Measurements from ENCODE around the gene PRKCB.

PRKCB gene

GRCh38 chr16:23959752-23960072 lies 123.9 kb downstream of the PRKCB start:
- in situ Hi-C loops (cut with HindIII; ENCODE audit: low sequenced_read_pairs) = no loop called here

GRCh38 chr16:23960081-23960885 lies 124.5 kb downstream of the PRKCB start:
- in situ Hi-C loops (cut with HindIII; ENCODE audit: low sequenced_read_pairs) = no loop called here

DNA sequence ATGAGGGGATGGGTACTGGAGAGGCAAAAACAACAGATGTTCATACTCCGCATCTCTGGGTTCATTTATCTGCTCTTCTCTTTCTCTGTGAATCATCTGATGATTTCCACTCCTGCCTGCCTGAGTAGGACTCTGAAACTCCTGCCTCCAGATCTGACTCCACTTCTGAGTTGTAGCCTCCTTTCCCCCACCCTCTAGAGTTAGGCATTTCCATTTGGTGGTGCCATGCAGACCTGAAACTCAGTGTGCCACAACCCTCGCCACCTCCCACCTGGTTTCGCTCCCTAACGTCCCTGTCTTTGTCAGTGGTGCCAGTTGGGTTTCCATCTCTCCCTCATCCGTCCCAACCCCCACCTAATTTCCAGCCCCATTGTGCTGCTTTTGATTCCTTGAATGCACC lies 126.2 kb downstream of the PRKCB start:
- in situ Hi-C loops (cut with HindIII; ENCODE audit: low sequenced_read_pairs) = no loop called here

- in situ Hi-C loops (cut with HindIII; ENCODE audit: low sequenced_read_pairs) = no loop called here
These were observed 128.4 kb downstream of the PRKCB start for GRCh38 chr16:23964136-23964535.

DNA sequence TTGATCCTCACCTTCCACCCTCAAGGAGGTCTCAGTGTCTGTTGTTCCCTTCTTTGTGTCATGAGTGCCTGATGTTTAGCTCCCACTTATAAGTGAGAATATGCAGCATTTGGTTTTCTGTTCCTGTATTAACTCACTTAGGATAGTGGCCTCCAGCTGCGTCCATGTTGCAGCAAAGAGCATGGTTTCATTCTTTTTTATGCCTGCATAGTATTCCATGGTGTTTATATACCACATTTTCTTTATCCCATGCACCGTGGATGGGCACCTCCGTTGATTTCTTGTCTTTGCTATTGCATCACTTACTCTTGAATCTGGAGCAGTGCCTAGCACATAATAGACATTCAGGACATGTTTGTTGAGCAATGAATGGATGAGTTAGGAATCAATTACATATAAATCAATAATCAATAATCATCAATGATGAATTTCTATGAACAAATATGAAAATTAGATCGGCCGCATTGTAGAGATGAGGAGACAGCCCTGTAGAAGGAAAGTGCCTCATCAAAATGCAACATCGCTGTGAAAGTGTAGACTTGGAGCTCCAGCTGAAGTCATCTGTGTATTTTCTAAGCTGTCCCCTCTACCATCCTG lies 129.5 kb downstream of the PRKCB start:
- in situ Hi-C loops (cut with HindIII; ENCODE audit: low sequenced_read_pairs) = no loop called here

DNA sequence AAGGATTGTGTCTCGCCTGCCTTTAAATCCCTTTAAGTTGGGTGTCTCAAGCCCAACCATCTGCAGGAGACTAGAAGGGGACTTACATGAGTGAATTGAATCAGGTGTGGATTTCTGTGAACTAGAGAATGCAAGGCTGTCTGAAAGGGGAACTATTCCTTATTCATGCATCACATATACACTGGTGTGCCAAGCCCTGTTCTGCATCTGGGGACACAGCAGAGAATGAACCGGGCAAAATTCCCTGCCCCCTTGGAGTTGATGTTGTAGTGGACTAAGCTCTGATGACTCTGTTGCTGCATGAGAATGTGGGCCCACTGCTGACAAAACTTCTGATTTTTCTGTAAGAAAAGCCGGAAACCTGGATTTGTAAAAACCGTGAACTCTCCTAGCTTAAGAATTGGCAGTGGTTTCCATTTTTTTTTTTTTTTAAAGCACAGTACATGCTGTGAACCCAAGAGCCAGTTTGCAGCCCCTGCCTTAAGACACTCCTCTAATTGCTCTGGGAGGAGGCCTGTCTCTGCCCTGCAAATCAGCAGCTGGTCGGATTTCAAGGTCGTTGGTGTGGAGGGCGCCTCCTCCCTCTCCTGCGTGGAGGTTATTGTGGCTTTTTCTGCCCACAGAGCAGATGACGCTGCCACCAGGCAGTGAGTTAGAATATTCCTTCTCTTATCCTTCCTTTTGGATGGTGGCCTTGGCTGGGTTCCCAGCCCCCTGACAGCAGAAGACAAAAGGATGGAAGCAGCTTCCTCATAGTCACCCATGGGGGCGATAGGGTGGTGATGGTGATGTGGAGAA lies 131.0 kb downstream of the PRKCB start:
- in situ Hi-C loops (cut with HindIII; ENCODE audit: low sequenced_read_pairs) = no loop called here

GRCh38 chr16:23967775-23968174 lies 132.0 kb downstream of the PRKCB start:
- in situ Hi-C loops (cut with HindIII; ENCODE audit: low sequenced_read_pairs) = no loop called here

GRCh38 chr16:23968176-23968575 lies 132.4 kb downstream of the PRKCB start:
- in situ Hi-C loops (cut with HindIII; ENCODE audit: low sequenced_read_pairs) = no loop called here

GRCh38 chr16:23969468-23970297 lies 133.9 kb downstream of the PRKCB start:
- in situ Hi-C loops (cut with HindIII; ENCODE audit: low sequenced_read_pairs) = no loop called here

DNA sequence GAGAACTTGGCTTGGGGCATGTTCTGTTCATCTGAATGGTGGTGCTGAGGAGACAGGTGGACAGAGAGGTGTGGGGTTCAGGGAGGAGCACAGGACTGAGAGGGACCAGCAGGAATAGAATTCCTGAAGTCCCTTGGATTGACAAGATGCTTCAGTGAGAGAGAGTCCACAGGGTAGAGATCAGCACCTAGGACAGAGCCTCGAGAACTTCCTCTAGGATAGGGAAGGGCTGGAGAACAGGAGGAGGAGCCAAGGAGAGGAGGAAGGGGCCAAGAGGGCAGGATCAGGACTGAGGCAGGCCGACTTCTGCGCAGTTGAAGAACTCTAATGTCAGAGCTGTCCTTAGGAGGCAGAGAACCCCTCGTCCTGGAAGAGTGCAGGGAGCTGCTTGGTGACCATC lies 138.4 kb downstream of the PRKCB start:
- in situ Hi-C loops (cut with HindIII; ENCODE audit: low sequenced_read_pairs) = no loop called here

GRCh38 chr16:23975293-23975692 lies 139.5 kb downstream of the PRKCB start:
- in situ Hi-C loops (cut with HindIII; ENCODE audit: low sequenced_read_pairs) = no loop called here

DNA sequence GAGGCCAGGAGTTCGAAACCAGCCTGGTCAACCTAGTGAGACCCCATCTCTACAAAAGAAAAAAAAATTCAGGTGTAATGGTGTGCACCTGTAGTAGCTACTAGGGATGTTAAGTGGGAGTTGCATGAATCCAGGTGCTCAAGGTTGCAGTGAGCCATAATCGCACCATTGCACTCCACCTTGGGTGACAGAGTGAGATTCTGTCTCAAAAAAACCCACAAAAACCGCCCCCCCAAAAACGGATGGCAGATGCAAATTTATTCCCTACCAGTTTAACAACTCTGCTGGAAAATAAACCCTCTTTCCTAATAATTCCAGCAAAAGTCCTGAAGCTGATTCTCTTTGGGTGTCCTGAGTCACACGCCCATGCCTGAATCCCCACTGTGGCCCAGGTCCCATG lies 140.3 kb downstream of the PRKCB start:
- in situ Hi-C loops (cut with HindIII; ENCODE audit: low sequenced_read_pairs) = no loop called here

GRCh38 chr16:23976524-23976923 lies 140.7 kb downstream of the PRKCB start:
- in situ Hi-C loops (cut with HindIII; ENCODE audit: low sequenced_read_pairs) = no loop called here

- in situ Hi-C loops (cut with HindIII; ENCODE audit: low sequenced_read_pairs) = no loop called here
These were observed 143.7 kb downstream of the PRKCB start for GRCh38 chr16:23979441-23979840.

DNA sequence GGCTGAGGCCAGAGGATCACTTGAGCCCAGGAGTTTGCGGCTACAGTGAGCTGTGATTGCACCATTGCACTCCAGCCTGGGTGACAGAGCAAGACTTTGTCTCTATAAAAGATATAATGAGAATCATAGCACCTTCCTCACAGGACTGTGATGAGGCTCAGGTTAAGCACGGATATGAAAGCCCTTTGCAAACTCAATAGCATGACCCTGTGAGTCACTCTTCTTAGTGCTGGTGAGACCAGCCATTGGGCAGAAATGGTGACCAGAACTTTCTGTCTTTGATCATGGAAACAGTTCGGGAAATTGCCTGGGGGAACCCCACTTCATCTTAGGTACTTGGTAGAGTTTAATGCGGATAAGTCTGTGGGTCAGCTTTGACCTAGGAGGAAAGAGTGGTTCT lies 144.2 kb downstream of the PRKCB start:
- in situ Hi-C loops (cut with HindIII; ENCODE audit: low sequenced_read_pairs) = no loop called here

DNA sequence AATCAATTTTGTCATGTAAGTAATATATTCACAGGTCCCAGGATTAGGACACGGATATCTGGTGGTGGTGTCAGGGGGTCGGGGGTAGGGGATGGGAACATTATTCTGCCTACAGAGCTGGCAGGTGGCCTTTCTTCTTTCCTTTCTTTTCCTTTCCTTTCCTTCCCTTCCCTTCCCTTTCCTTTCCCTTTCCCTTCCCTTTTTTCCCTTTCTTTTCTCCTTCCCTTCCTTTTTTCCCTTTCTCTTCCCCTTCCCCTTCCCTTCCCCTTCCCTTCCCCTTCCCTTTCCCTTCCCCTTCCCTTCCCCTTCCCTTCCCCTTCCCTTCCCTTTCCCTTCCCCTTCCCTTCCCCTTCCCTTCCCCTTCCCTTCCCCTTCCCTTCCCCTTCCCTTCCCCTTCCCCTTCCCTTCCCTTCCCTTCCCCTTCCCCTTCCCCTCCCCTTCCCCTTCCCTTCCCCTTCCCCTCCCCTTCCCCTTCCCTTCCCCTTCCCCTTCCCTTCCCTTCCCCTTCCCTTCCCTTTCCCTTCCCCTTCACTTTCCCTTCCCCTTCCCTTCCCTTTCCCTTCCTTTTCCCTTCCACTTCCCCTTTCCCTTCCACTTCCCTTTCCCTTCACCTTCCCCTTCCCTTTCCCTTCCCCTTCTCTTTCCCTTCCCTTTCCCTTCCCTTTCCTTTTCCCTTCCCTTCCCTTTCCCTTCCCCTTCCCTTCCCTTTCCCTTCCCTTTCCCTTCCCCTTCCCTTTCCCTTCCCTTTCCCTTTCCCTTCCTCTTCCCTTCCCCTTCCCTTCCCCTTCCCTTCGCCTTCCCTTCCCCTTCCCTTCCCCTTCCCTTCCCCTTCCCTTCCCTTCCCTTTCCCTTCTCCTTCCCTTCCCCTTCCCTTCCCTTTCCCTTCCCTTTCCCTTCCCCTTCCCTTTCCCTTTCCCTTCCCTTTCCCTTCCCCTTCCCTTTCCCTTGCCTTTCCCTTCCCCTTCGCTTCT lies 145.9 kb downstream of the PRKCB start:
- in situ Hi-C loops (cut with HindIII; ENCODE audit: low sequenced_read_pairs) = no loop called here

DNA sequence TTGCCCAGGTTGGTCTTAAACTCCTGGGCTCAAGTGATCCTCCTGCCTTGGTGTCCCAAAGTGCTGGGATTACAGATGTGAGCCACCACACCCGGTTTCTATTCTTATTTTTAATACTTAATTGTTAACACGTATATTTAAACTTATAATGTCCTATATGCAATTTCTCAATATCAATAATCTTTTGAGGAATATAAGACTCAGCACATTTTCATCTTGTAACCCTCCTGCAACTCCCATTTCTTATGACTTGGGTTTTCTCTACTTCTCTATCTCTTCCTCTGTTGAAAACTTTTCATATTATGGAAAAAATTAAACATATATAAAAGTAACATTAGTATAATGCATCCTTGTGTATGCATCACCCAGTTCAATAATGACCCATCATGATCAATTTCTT lies 150.7 kb downstream of the PRKCB start:
- in situ Hi-C loops (cut with HindIII; ENCODE audit: low sequenced_read_pairs) = no loop called here

GRCh38 chr16:23987443-23987842 lies 151.7 kb downstream of the PRKCB start:
- in situ Hi-C loops (cut with HindIII; ENCODE audit: low sequenced_read_pairs) = no loop called here

- in situ Hi-C loops (cut with HindIII; ENCODE audit: low sequenced_read_pairs) = no loop called here
These were observed 154.7 kb downstream of the PRKCB start for GRCh38 chr16:23990507-23990906.

DNA sequence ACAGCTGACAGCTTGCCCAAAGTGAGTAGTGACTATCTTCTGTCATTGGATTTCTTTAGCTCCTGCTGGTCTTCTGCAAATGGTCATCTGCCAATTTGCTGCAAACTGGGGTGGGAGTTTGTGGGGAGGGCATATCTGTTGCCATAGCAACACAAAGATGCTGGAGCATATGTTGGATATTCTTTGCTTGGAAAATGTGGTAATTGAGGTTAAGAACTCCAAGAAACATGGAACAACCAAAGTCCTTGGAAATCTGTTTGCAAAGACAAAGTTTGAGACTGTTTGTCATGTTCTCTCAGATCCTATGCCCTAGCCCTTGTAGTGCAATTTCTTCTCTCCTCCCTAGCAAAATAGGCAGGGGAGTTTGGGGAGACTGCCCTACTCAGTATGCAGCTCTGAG lies 155.3 kb downstream of the PRKCB start:
- in situ Hi-C loops (cut with HindIII; ENCODE audit: low sequenced_read_pairs) = no loop called here

Measured in endothelial cell of hepatic sinusoid (primary cell).